Measurements from ENCODE around the gene REX1BD. TPM values are rescaled to one million over a fixed set of nuclear protein-coding genes. Genes with fewer than 3 reads are reported as not detected.
A peak's percentile ranks its signal among the peaks of the same experiment; 100 is the strongest.

REX1BD gene
- total RNA-seq, 1 donor from 2014 or later: 173 TPM

GRCh38 chr19:18609717-18610051 lies 21.1 kb downstream of the REX1BD start:
- Histone ChIP-seq H3K27ac (no peak overlapping the region), H3K27me3 (peaks cover 62% of the 10 kb centered on the region), H3K4me1 (peaks cover 9 to 28% of the 10 kb centered on the region in 2 donors), H3K9me3 (no peaks in the 10 kb centered on the region), H3K4me3 (no peak overlapping the region), H3K36me3 (no peaks in the 10 kb centered on the region)
- no peak for DNase-seq (ENCODE audit: low spot score in 2 of 2)
- TF ChIP-seq, protein P1, sequence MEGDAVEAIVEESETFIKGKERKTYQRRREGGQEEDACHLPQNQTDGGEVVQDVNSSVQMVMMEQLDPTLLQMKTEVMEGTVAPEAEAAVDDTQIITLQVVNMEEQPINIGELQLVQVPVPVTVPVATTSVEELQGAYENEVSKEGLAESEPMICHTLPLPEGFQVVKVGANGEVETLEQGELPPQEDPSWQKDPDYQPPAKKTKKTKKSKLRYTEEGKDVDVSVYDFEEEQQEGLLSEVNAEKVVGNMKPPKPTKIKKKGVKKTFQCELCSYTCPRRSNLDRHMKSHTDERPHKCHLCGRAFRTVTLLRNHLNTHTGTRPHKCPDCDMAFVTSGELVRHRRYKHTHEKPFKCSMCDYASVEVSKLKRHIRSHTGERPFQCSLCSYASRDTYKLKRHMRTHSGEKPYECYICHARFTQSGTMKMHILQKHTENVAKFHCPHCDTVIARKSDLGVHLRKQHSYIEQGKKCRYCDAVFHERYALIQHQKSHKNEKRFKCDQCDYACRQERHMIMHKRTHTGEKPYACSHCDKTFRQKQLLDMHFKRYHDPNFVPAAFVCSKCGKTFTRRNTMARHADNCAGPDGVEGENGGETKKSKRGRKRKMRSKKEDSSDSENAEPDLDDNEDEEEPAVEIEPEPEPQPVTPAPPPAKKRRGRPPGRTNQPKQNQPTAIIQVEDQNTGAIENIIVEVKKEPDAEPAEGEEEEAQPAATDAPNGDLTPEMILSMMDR (IDR thresholded peaks at IDR 0.05): no peak
- intact Hi-C loops (cut with DNase I): no loop called here

- Histone ChIP-seq H3K9me3 (no peaks in the 10 kb centered on the region), H3K27ac (no peak overlapping the region), H3K4me1 (peaks cover 9 to 28% of the 10 kb centered on the region in 2 donors), H3K36me3 (no peaks in the 10 kb centered on the region), H3K27me3 (peaks cover 59% of the 10 kb centered on the region), H3K4me3 (no peak overlapping the region)
- TF ChIP-seq, protein P1 (IDR thresholded peaks at IDR 0.05): no peak
- no peak for DNase-seq (ENCODE audit: low spot score in 2 of 2)
- intact Hi-C loops (cut with DNase I): no loop called here
Observed at GRCh38 chr19:18610245-18610555, 21.6 kb downstream of the REX1BD start.

DNA sequence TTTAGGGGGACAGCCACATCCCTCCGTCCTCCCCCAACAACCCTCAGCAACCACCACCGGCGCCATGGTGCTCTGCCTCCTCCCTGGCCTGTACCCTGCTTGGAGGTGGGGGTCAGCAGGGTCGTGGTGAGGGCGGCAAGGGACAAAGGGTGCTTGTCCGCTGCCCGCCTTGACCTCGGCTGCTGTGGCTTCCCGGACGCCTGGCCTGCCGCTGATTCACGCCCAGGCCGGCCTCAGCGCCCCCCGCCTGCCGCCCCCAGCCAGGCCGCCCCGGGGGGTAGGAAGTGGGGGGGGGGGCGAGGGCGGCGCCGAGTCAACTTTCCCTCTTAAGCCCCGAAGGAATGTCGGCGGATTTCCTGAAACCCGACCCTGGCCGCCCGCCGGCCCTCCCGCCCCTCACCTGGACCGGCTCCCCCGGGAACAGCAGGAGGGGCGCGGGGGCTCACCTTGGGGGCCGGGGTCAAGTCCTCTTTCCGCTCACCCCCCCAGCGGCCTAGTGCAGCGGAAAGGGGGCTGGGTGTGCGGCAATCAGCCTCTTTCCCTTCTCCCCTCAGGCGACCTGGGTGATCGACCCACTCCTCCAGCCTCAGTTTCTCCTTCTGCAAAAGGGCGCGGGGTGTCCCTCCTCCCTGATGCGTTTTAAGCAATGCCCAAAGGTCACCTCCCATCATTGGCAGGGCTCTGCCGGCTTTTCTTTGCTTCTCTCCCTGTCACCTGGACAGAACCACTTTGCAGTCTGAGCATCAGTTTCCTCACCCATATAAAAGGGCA lies 22.1 kb downstream of the REX1BD start:
- Histone ChIP-seq H3K36me3 (no peaks in the 10 kb centered on the region), H3K27me3 (peaks cover 56% of the 10 kb centered on the region)
- intact Hi-C loops (cut with DNase I): no loop called here

DNA sequence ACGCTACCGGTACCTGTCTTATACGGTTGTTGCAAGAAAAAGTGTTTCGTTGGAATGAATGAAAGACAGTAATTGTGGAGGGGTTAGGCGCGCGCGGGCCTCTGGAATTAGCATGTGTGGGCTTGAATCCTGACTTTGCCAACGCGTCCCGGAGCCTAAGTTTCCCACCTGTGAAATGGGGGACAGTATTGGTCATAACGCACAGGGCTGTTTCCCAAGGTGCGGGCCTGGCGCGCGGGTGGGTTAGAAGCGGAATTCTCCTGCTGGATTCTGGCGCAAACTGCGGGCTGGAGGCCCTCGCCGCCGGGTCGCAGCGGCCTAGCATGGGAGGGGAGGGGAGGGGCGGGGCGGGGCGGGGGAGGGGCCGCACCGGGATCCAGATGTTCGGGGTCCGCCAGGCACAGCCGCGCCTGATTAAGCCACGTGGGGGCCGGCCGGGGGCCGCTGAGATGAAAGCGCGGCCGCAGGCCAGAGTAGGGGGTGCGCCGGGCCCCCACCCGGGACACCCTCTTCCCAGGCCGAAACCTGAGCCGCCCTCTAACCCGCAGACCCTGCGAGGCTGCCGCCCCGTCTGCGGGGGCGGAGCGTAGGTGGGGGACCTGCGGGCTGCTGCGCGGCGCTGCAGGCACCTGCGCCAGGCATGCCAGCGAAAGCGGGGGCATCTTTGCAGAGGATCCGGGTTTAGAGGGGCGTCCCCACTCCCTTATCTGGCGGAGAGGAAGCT lies 22.9 kb downstream of the REX1BD start:
- H3K36me3 ChIP-seq: no peaks in the 10 kb centered on the region
- intact Hi-C loops (cut with DNase I): no loop called here
- no peaks in the 10 kb centered on the region for H3K9me3 ChIP-seq
- peaks cover 4 to 24% of the 10 kb centered on the region in 2 donors for H3K4me1 ChIP-seq
- TF ChIP-seq, protein P1 (IDR thresholded peaks at IDR 0.05): no peak
- peak overlapping the region in 1 of 2 donors; percentile 62 for H3K4me3 ChIP-seq
- no peak overlapping the region for H3K27ac ChIP-seq
- DNase-seq (ENCODE audit: low spot score in 2 of 2): no peak
- H3K27me3 ChIP-seq: peaks cover 51% of the 10 kb centered on the region

More for the DNA sequence above, 22.1 kb downstream of the REX1BD start:
- Histone ChIP-seq H3K27ac (no peak overlapping the region), H3K9me3 (no peaks in the 10 kb centered on the region), H3K4me3 (no peak overlapping the region), H3K4me1 (peaks cover 9 to 28% of the 10 kb centered on the region in 2 donors)
- TF ChIP-seq, protein P1 (IDR thresholded peaks at IDR 0.05): no peak
- no peak for DNase-seq (ENCODE audit: low spot score in 2 of 2)

DNA sequence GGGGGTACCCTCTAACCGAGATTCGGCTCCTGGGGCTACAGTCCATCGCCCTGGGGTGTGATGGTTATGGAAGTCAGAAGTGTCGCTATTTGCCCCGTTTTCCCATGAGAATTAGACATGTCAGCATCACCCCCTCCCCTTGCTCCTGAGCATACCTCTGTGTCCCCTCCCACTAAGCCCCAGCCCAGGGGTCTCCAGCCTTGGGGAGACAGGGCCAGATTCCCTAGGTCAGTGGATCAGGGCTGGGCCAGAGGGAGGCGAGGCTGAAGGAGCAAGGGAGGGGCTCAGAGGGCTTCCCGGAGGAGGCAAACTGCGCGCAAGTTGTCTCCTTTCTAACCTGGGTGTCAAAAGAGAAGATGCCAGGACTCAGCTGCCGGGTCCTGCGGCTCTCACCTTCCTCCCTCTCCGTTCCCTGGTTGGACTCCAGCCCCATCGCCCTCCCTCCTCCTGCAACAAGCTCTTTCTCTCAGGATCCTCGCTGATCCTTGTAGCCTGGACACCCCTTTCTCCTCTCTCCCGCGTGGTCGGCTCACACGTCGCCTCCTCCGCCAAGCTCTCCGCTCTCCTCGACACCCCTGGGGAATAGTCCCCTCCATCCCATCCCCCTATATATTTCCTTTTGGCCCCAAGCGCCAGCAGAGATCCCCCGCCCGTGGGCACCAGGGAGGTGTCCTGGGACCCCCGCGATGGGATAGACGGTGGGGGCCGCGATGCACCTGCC lies 23.6 kb downstream of the REX1BD start:
- Histone ChIP-seq H3K9me3 (no peaks in the 10 kb centered on the region), H3K4me1 (peaks cover 4 to 24% of the 10 kb centered on the region in 2 donors), H3K36me3 (no peaks in the 10 kb centered on the region), H3K27ac (no peak overlapping the region), H3K4me3 (peak overlapping the region; percentile 57 to 62), H3K27me3 (peaks cover 47% of the 10 kb centered on the region)
- TF ChIP-seq, protein P1 (IDR thresholded peaks at IDR 0.05): no peak
- intact Hi-C loops (cut with DNase I): no loop called here
- DNase-seq (ENCODE audit: low spot score in 2 of 2): no peak

Measured in ascending aorta (tissue), 2 donors.